Psoas muscle (tissue), 8 donors: ENCODE results near the gene PLPPR5. TPM values are rescaled to one million over a fixed set of nuclear protein-coding genes. Genes with fewer than 3 reads are reported as not detected.

Experiments
- ATAC-seq, 4 donors: fragments of 200-7000 bp; cut with Tn5 transposase; one replicate each; pipeline ENCODE4 v1.9.1; 2020; ENCODE audit warnings: moderate library complexity in 3 of 4, mild to moderate bottlenecking in 2 of 4
- DNase-seq, 2 donors: peaks; one replicate each; pipeline ENCODE4 v3.0.0-alpha.2; 2020
- H3K27ac ChIP-seq: fragments of 200-600 bp; one replicate; pipeline ENCODE4 v1.8.0; 2022
- H3K27me3 ChIP-seq, 3 donors: fragments of 200-600 bp in 1 of 3; one replicate each; pipeline versions ENCODE4 v1.6.1 to v1.8.0; 2013 to 2022; ENCODE audit warnings: low read length in 2 of 3, mild to moderate bottlenecking in 2 of 3, moderate library complexity in 1 of 3; ENCODE audit not compliant: insufficient read depth in 3 of 3
- H3K36me3 ChIP-seq, 2 donors: fragments of 200-600 bp in 1 of 2; one replicate each; pipeline versions ENCODE4 v1.6.1 to v1.8.0; 2013 to 2022; ENCODE audit warnings: low read depth in 1 of 2, mild to moderate bottlenecking in 1 of 2, moderate library complexity in 1 of 2; ENCODE audit not compliant: insufficient read depth in 1 of 2
- H3K4me1 ChIP-seq: fragments of 200-600 bp; one replicate; pipeline ENCODE4 v1.8.0; 2022
- H3K4me3 ChIP-seq: fragments of 200-600 bp; one replicate; pipeline ENCODE4 v1.8.0; 2022; ENCODE audit warnings: mild to moderate bottlenecking
- H3K9me3 ChIP-seq: fragments of 200-600 bp; one replicate; pipeline ENCODE4 v1.8.0; 2022
- WGBS, 3 donors: extraction: QIAGEN DNeasy Blood & Tissue Kit; methylation state at CpG; one replicate each; pipeline versions ENCODE4 v1.1.6 to v1.1.7; 2013; 5-methylcytosine and 5-hydroxymethylcytosine counted together
- intact Hi-C, 2 donors: fragments of 100-400 bp; cut with DNase I; formaldehyde crosslinking; loops; one replicate each; pipeline versions ENCODE4 v1.11.0 to v1.14.2; 2022
- polyA plus RNA-seq, 3 donors: library from polyadenylated mRNA; stranded (reverse); fragments of 200-250 nt; gene quantifications; one replicate each; pipeline ENCODE4 v1.2.3, GENCODE V29; 2013
- total RNA-seq, 4 donors: library from RNA; stranded (reverse); fragmentation: NEBNext Ultra II Directional in 2 of 4; extraction: Animal tissue kit (Norgen Biotek cat#: 25700) in 2 of 4; gene quantifications; one replicate each; pipeline versions ENCODE4 v1.2.1 to v1.2.4, GENCODE V29; 2021 to 2023
- TF ChIP-seq, protein P1 (sequence below): fragments of 200-600 bp; IDR thresholded peaks from one replicate; pipeline ENCODE4 v1.8.0; 2022; ENCODE audit warnings: antibody characterized with exemption
- donor health status: healthy with polysubstance abuse.
- donor health status: DM: no; HTN: no; CAD: no; lungs with moderate emphysema.
- donor health status: Bipolar disorder and iron deficiency.
- donor health status: healthy.
- donor health status: DM: yes; HTN: yes; CAD: no.
- donor health status: DM: no; HTN: no; CAD: no.
- donor health status: DM: no; HTN: no; CAD: no.
- donor health status: DM: yes; HTN: yes; CAD: no.

Gene PLPPR5
- total and polyA plus RNA-seq, 7 donors = 0.01 TPM; not detected in 6

GRCh38 chr1:98904684-98905083, 100.0 kb downstream of the PLPPR5 start:
- no peak for ATAC-seq
- TF ChIP-seq, protein P1, sequence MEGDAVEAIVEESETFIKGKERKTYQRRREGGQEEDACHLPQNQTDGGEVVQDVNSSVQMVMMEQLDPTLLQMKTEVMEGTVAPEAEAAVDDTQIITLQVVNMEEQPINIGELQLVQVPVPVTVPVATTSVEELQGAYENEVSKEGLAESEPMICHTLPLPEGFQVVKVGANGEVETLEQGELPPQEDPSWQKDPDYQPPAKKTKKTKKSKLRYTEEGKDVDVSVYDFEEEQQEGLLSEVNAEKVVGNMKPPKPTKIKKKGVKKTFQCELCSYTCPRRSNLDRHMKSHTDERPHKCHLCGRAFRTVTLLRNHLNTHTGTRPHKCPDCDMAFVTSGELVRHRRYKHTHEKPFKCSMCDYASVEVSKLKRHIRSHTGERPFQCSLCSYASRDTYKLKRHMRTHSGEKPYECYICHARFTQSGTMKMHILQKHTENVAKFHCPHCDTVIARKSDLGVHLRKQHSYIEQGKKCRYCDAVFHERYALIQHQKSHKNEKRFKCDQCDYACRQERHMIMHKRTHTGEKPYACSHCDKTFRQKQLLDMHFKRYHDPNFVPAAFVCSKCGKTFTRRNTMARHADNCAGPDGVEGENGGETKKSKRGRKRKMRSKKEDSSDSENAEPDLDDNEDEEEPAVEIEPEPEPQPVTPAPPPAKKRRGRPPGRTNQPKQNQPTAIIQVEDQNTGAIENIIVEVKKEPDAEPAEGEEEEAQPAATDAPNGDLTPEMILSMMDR = no peak
- 76 to 87% (median 76%) methylated on average over 4 of the region's 4 CpGs for WGBS, 3 donors

GRCh38 chr1:98903726-98904125, 100.9 kb downstream of the PLPPR5 start:
- no peak overlapping the region for H3K4me3 ChIP-seq
- no peak for ATAC-seq
- no peaks in the 10 kb centered on the region for H3K36me3 ChIP-seq
- H3K27me3 ChIP-seq = no peaks in the 10 kb centered on the region
- intact Hi-C loops = no loop called here
- no peaks in the 10 kb centered on the region for H3K4me1 ChIP-seq
- 80 to 89% (median 87%) methylated on average over 1 of the region's 1 CpG for WGBS, 3 donors
- TF ChIP-seq, protein P1 = no peak
- DNase-seq = no peak
- no peaks in the 10 kb centered on the region for H3K9me3 ChIP-seq
- H3K27ac ChIP-seq = no peak overlapping the region

More at GRCh38 chr1:98904684-98905083, 100.0 kb downstream of the PLPPR5 start:
- no peaks in the 10 kb centered on the region for H3K27me3 ChIP-seq
- no peaks in the 10 kb centered on the region for H3K4me1 ChIP-seq
- no peak overlapping the region for H3K27ac ChIP-seq
- no peak overlapping the region for H3K4me3 ChIP-seq
- no peaks in the 10 kb centered on the region for H3K9me3 ChIP-seq
- H3K36me3 ChIP-seq = no peaks in the 10 kb centered on the region
- DNase-seq = no peak
- intact Hi-C loops = no loop called here

- ATAC-seq (no peak), DNase-seq (no peak)
- intact Hi-C loops = no loop called here
- 48 to 51% (median 50%) methylated on average over 2 of the region's 2 CpGs for WGBS, 3 donors
- no peaks in the 10 kb centered on the region for H3K27me3 ChIP-seq
- no peak overlapping the region for H3K27ac ChIP-seq
- H3K4me1 ChIP-seq = no peaks in the 10 kb centered on the region
- no peaks in the 10 kb centered on the region for H3K36me3 ChIP-seq
- H3K4me3 ChIP-seq = no peak overlapping the region
- H3K9me3 ChIP-seq = no peaks in the 10 kb centered on the region
- TF ChIP-seq, protein P1 = no peak
These were observed 101.4 kb downstream of the PLPPR5 start for GRCh38 chr1:98903261-98903660.

GRCh38 chr1:98898940-98899339, 105.7 kb downstream of the PLPPR5 start:
- DNase-seq (no peak), ATAC-seq (no peak)
- Histone ChIP-seq H3K36me3 (no peaks in the 10 kb centered on the region), H3K4me1 (no peaks in the 10 kb centered on the region), H3K9me3 (no peaks in the 10 kb centered on the region), H3K27ac (no peak overlapping the region), H3K27me3 (no peaks in the 10 kb centered on the region), H3K4me3 (no peak overlapping the region)
- WGBS, 3 donors = 37 to 46% (median 41%) methylated on average over 2 of the region's 2 CpGs
- TF ChIP-seq, protein P1 = no peak
- intact Hi-C loops = no loop called here

- intact Hi-C loops = no loop called here
- Histone ChIP-seq H3K27ac (no peak overlapping the region), H3K9me3 (no peaks in the 10 kb centered on the region), H3K36me3 (no peaks in the 10 kb centered on the region), H3K4me1 (no peaks in the 10 kb centered on the region), H3K27me3 (no peaks in the 10 kb centered on the region), H3K4me3 (no peak overlapping the region)
- TF ChIP-seq, protein P1 = no peak
- ATAC-seq = no peak
- DNase-seq = no peak
- WGBS, 3 donors = 57 to 68% (median 60%) methylated on average over 2 of the region's 2 CpGs
These were observed 107.2 kb downstream of the PLPPR5 start for GRCh38 chr1:98897479-98897878.
